IgD-negative memory B cell (primary cell): ENCODE data around the gene ACAP1. TPM values are rescaled to one million over a fixed set of nuclear protein-coding genes. Genes with fewer than 3 reads are reported as not detected.
A peak's percentile ranks its signal among the peaks of the same experiment; 100 is the strongest.
"Not testable (repeated sequence)": the region's sequence is repeated elsewhere in the genome, so short reads cannot be mapped to it uniquely, and the experiment has no call there.

ENCODE experiments used
- H3K27ac Mint-ChIP-seq, 3 donors: one replicate each; pipeline ENCODE4 v1.8.0; 2020 to 2022; ENCODE audit warnings: mild to moderate bottlenecking in 3 of 3, mixed read lengths in 3 of 3, moderate library complexity in 1 of 3
- H3K27me3 Mint-ChIP-seq: one replicate; pipeline ENCODE4 v1.8.0; 2021; ENCODE audit warnings: mixed read lengths
- H3K36me3 Mint-ChIP-seq: one replicate; pipeline ENCODE4 v1.8.0; 2020; ENCODE audit warnings: mild to moderate bottlenecking, mixed read lengths
- H3K4me1 Mint-ChIP-seq, 3 donors: one replicate each; pipeline ENCODE4 v1.8.0; 2020 to 2022; ENCODE audit warnings: mixed read lengths in 3 of 3, mild to moderate bottlenecking in 1 of 3
- H3K4me3 Mint-ChIP-seq, 4 donors: one replicate each; pipeline ENCODE4 v1.8.0; 2020 to 2022; ENCODE audit warnings: mild to moderate bottlenecking in 4 of 4, mixed read lengths in 4 of 4, moderate library complexity in 3 of 4
- H3K9me3 Mint-ChIP-seq, 3 donors: one replicate each; pipeline ENCODE4 v1.8.0; 2020 to 2021; ENCODE audit warnings: mixed read lengths in 3 of 3, mild to moderate bottlenecking in 1 of 3
- polyA plus RNA-seq: library from polyadenylated mRNA; unstranded; fragments of 300-500 nt; fragmentation: Illumina TruSeq; gene quantifications from one replicate; pipeline ENCODE4 v1.2.3, GENCODE V29; 2021

Gene ACAP1
- polyA plus RNA-seq, 1 donor from 2014 or later = 251 TPM

DNA sequence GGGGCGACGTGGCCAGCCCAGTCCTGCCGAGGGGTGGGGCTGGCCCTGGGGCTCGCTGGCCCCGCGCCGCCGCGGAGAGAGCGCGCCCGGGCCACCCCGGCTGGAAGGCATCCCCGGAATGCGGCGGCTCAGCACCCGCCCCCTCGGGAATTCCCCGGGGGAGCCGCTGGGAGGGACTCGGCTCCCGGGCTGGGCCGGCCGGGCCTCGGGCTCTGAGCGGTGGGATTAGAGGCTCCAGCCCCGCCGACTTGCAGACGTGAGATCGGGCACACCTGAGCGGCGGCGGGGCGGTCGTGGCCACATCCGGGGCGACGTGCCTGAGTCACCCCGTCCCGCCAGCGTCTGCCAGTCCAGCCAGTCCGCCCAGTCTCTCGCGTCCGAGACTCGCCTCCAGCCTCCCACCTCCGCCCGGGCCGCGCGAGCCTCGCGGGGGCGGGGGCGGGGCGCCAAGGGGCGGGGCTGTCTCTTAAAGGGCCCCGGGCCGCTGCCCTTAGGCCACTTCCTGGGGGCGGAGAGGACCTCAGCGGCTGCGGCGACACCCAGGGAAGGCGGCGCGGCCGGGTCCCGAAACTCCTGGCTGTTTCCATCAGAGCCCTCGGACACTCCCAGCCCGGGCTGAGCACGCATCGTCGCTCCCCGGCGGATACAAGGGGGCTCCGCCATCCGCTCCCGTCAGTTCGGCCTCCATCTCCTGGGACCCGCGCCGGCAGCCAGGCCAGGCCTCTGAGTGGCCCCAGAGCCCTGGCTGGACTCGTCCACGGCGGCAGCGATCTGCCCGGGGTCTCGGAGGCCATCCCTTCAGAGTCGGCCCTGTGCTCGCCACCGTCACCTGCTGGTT, 15.6 kb downstream of the ACAP1 start, which contains the start of gene KCTD11:
Gene KCTD11 (plus strand): TSS at position 498 of the 838 bp plus-strand sequence.
- H3K36me3 Mint-ChIP-seq = no peaks in the 10 kb centered on the region
- H3K4me3 Mint-ChIP-seq = peak within 1 kb of the TSS; percentile 87 to 96 (median 90)
- peak within 1 kb of the TSS; percentile 82 to 99 (median 97) for H3K27ac Mint-ChIP-seq
- no peaks in the 10 kb centered on the region for H3K9me3 Mint-ChIP-seq
- peaks cover 9 to 23% (median 21%) of the 10 kb centered on the region in 3 donors for H3K4me1 Mint-ChIP-seq
- no peaks in the 10 kb centered on the region for H3K27me3 Mint-ChIP-seq

DNA sequence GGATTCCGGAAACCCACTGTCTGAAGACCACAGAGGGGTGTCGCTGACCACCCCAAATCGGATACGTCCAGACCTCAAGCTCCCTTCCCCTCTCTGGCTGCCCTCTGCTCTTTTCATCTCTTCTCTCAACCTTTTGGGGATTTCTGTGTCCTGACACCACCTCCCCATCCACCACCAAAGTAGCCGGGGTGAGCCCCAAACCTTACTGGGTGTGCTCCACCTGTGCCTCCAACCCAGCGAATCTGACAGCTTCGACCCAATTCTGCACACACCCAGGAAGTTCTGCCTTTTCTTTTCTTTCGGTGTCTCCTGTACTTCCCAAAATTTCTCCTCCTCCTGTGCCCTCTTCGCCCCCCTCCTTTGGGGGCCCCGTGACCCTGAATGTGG, 16.2 kb downstream of the ACAP1 start:
- Mint-ChIP-seq H3K4me3 (peak overlapping the region; percentile 87 to 96 (median 90)), H3K27me3 (no peaks in the 10 kb centered on the region), H3K4me1 (peaks cover 9 to 23% (median 21%) of the 10 kb centered on the region in 3 donors)

DNA sequence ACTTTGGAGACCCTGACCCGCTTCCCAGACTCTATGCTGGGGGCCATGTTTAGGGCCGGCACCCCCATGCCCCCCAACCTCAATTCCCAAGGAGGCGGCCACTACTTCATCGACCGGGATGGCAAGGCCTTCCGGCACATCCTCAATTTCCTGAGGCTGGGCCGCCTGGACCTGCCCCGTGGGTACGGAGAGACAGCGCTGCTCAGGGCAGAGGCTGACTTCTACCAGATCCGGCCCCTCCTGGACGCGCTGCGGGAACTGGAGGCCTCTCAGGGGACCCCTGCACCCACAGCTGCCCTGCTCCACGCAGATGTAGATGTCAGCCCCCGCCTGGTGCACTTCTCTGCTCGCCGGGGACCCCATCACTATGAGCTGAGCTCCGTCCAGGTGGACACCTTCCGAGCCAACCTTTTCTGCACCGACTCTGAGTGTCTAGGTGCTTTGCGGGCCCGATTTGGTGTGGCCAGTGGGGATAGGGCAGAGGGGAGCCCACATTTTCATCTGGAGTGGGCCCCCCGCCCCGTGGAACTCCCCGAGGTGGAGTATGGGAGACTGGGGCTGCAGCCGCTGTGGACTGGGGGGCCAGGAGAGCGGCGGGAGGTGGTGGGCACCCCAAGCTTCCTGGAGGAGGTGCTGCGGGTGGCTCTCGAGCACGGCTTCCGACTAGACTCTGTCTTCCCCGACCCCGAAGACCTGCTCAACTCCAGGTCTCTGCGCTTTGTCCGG, 16.7 kb downstream of the ACAP1 start:
- Mint-ChIP-seq H3K27me3 (no peaks in the 10 kb centered on the region), H3K36me3 (no peaks in the 10 kb centered on the region), H3K27ac (peak overlapping the region; percentile 82 to 97 (median 85)), H3K4me3 (peak overlapping the region; percentile 87 to 96 (median 90)), H3K4me1 (peaks cover 9 to 23% (median 21%) of the 10 kb centered on the region in 3 donors), H3K9me3 (no peaks in the 10 kb centered on the region)

More for the DNA sequence above, 16.2 kb downstream of the ACAP1 start:
- peak overlapping the region; percentile 82 to 97 (median 85) for H3K27ac Mint-ChIP-seq
- no peaks in the 10 kb centered on the region for H3K9me3 Mint-ChIP-seq
- no peaks in the 10 kb centered on the region for H3K36me3 Mint-ChIP-seq

DNA sequence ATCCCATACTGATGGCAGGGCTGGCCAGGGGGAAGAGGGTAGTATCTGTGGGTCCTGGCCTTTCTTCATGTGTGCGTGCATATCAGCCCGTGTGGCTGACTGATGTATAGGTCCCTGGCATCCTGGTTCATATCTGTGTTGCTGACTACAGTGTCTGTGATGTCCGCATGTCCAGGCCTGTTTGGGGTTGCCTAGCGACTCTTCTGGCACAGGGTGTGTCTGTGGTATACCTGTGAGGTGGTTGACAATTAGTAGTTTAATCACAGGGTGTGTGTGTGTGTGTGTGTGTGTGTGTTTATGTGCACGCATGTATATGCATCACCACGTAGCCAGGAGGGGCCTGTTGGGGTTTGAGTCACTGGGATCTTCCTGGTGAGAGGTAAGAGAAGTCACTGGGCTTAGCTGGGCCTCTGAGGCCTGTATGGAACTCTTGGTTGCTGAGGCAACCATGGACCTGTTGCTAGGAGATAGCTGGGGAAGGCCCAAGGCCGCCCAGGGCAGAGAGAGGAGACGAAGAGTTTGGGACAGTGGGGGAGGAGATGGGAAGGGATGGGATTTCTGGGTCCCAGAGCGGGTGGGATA, 18.0 kb downstream of the ACAP1 start:
- H3K4me1 Mint-ChIP-seq = peaks cover 9 to 23% (median 21%) of the 10 kb centered on the region in 3 donors
- peak overlapping the region in 1 of 3 donors; percentile 73 for H3K27ac Mint-ChIP-seq
- peak overlapping the region in 2 of 4 donors; percentile 12 to 65 for H3K4me3 Mint-ChIP-seq
- H3K9me3 Mint-ChIP-seq = no peaks in the 10 kb centered on the region
- H3K27me3 Mint-ChIP-seq = no peaks in the 10 kb centered on the region
- H3K36me3 Mint-ChIP-seq = no peaks in the 10 kb centered on the region

DNA sequence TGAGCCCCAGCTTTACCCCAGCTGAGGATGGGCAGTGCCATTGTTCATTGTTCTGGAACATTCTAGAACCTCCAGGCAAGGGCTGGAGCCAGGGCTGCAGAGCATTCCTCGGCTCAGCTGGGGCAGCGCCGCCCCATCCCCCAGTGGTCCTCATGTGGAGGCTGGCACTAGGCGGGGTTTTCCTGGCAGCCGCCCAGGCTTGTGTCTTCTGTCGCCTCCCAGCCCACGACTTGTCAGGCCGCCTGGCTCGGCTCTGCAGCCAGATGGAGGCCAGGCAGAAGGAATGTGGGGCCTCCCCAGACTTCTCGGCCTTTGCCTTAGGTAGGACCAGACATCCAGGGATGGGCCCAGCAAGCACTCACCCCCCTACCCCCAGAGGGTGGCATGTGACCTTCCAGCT, 18.7 kb downstream of the ACAP1 start, which contains the start of gene TMEM95:
Gene TMEM95 (plus strand): TSS at position 104 of the 400 bp plus-strand sequence. CDS start 49 bp downstream, at position 153.
- H3K4me1 Mint-ChIP-seq = peaks cover 5 to 19% (median 16%) of the 10 kb centered on the region in 3 donors

DNA sequence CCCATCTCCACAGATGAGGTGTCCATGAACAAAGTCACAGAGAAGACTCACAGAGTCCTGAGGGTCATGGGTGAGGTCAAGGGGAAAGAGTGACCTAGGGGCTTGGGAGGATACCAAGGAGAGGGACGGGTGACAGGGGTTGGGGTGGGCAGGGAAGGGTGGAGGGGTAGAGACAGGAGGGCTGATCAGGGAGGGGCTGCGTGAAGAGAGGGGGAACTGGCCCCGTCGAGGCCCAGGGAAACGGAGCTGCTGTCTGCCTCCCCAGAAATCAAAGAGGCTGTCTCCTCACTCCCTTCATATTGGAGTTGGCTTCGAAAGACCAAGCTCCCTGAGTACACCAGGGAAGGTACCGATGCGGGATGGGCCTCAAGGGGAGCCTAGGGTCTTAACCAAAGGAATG, 19.2 kb downstream of the ACAP1 start:
- H3K4me1 Mint-ChIP-seq = peaks cover 0 to 16% (median 16%) of the 10 kb centered on the region in 3 donors
- no peaks in the 10 kb centered on the region for H3K27me3 Mint-ChIP-seq
- H3K36me3 Mint-ChIP-seq = no peaks in the 10 kb centered on the region
- H3K4me3 Mint-ChIP-seq = peak overlapping the region in 2 of 4 donors; percentile 8 to 40
- no peaks in the 10 kb centered on the region for H3K9me3 Mint-ChIP-seq
- no peak overlapping the region for H3K27ac Mint-ChIP-seq

More for the DNA sequence above, 18.7 kb downstream of the ACAP1 start, which contains the start of gene TMEM95:
- Mint-ChIP-seq H3K9me3 (no peaks in the 10 kb centered on the region), H3K4me3 (peak within 1 kb of the TSS in 3 of 4 donors; percentile 12 to 88 (median 38)), H3K27ac (peak within 1 kb of the TSS in 1 of 3 donors; percentile 85), H3K27me3 (no peaks in the 10 kb centered on the region), H3K36me3 (no peaks in the 10 kb centered on the region)

DNA sequence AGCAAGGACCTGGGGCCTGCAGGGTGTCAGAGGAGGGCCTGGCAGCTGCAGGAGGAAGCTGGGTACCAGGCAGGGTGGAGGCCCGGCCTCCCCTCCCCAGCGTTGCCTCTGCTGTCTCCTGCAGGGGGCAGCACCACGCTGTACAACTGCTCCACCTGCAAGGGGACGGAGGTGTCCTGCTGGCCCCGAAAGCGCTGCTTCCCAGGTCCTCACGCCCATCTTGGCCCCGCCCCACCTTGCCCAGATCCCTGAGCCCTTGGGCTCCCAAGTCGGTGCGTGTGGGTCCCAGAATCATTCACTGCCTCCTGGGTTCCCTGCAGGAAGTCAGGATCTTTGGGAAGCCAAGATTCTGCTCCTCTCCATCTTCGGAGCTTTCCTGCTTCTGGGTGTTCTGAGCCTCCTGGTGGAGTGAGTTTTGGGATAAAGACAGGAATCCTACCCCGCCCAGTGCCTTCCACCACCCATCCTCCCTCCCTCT, 19.8 kb downstream of the ACAP1 start:
- Mint-ChIP-seq H3K4me3 (peak overlapping the region in 2 of 4 donors; percentile 38 to 40), H3K27ac (no peak overlapping the region), H3K4me1 (peaks cover 0 to 16% (median 16%) of the 10 kb centered on the region in 3 donors)

DNA sequence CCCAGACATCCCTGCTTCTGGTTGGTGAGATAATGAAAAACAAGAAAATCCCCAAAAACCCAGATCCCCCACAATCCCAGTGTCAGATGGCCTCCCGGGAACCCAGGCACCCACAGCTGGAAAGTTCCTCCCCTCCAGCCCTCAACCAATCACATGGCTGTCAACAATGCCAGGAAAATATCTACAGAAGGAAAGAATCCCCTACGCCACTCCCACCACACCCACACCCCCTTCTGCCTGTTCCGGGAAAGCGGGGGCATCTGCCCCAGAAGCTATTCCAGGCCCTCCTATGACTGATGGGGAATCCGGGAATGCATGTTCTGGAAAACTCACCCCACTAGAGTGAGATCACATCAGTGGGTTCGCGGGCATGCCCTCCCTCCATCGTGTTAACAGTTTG, 20.4 kb downstream of the ACAP1 start:
- H3K27ac Mint-ChIP-seq = peak overlapping the region in 1 of 3 donors; percentile 48
- H3K36me3 Mint-ChIP-seq = no peaks in the 10 kb centered on the region
- no peaks in the 10 kb centered on the region for H3K9me3 Mint-ChIP-seq
- peaks cover 0 to 14% (median 13%) of the 10 kb centered on the region in 3 donors for H3K4me1 Mint-ChIP-seq
- H3K4me3 Mint-ChIP-seq = peak overlapping the region in 1 of 4 donors; percentile 26
- no peaks in the 10 kb centered on the region for H3K27me3 Mint-ChIP-seq

More for the DNA sequence above, 19.8 kb downstream of the ACAP1 start:
- no peaks in the 10 kb centered on the region for H3K36me3 Mint-ChIP-seq
- no peaks in the 10 kb centered on the region for H3K9me3 Mint-ChIP-seq
- no peaks in the 10 kb centered on the region for H3K27me3 Mint-ChIP-seq

DNA sequence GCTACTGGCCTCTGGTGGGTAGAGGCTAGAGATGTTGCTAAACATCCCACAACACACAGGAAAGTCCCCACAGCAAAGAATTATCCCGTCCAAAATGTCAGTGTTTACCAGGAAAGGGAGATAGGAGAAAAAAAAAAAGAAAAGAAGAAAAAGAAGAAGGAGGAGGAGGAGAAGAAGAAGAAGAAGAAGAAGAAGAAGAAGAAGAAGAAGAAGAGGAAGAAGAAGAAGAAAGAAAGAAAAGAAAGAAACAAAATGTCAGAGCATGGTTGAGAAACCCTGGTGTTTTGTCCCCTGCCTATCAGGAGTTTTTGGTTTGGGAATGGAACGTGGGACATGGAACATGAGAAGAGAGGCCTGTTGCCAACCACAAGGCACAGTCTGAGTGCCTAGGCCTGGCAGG, 21.1 kb downstream of the ACAP1 start:
- Mint-ChIP-seq H3K36me3 (no peaks in the 10 kb centered on the region), H3K9me3 (no peaks in the 10 kb centered on the region), H3K27ac (no peak overlapping the region)

DNA sequence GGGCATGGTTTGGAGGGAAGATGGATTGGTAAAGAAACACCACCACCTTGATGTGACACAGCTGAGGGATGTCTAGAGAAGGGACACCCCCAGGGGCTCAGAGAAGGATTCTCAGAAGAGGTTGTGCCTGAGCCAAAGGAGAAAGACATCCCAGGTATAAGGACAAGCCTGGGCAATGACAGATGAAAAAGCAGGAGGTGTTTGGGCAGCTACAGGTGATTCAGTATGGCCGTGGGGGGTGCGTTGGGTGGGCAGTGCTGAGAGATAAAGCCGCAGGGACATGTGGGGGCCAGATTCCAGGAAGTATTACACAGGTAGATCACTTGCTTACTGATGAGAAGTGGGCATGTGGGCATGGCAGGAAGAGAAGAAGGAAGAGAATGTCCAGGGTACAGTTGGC, 25.6 kb downstream of the ACAP1 start:
- H3K27ac Mint-ChIP-seq = no peak overlapping the region
- peaks cover 2% of the 10 kb centered on the region for H3K27me3 Mint-ChIP-seq
- no peaks in the 10 kb centered on the region for H3K4me1 Mint-ChIP-seq
- H3K4me3 Mint-ChIP-seq = no peak overlapping the region
- no peaks in the 10 kb centered on the region for H3K9me3 Mint-ChIP-seq
- no peaks in the 10 kb centered on the region for H3K36me3 Mint-ChIP-seq

More for the DNA sequence above, 21.1 kb downstream of the ACAP1 start:
- no peaks in the 10 kb centered on the region for H3K27me3 Mint-ChIP-seq
- H3K4me3 Mint-ChIP-seq = no peak overlapping the region
- peaks cover 0 to 13% (median 12%) of the 10 kb centered on the region in 3 donors for H3K4me1 Mint-ChIP-seq

DNA sequence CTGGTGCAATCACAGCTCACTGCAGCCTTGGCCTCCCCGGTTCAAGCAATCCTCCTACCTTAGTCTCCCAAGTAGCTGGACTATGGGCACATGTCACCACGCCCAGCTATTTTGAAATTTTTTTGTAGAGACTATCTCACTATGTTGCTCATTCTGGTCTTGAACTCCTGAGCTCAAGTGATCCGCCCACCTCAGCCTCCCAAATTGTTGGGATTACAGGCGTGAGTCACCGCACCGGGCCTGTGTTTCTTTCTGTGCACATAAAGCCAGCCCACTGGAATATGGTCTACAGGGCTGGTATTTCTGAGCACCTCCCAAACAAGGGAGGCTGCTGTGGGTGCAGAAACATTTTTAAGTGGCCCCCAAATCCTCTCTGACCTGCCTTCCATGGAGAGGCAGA, 27.0 kb downstream of the ACAP1 start:
- Mint-ChIP-seq H3K27ac (no peak overlapping the region), H3K36me3 (no peaks in the 10 kb centered on the region)

DNA sequence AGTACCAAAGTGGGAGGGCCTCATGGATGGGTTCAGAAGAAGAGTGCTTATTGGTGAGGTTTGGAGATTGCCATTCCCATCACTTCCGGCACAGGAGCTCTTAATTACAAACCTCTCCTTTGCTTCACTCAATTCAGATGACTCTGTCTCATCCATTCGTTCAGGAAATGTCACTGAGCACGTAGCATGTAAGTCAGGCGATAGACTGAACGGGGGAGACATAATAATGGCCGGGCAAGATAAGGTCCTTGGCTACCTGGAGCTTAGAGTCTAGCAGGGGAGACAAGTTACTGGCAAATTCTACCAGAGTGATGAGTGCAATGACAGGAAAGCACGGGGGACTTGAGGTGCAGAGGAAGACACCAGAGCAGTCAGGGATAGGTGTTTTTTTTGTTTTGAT, 29.6 kb downstream of the ACAP1 start:
- H3K4me3 Mint-ChIP-seq, H3K4me1 Mint-ChIP-seq, H3K27ac Mint-ChIP-seq: not testable (repeated sequence)

More for the DNA sequence above, 27.0 kb downstream of the ACAP1 start:
- H3K4me3 Mint-ChIP-seq = no peak overlapping the region
- peaks cover 0 to 1% (median 0%) of the 10 kb centered on the region in 3 donors for H3K4me1 Mint-ChIP-seq
- H3K27me3 Mint-ChIP-seq = peaks cover 2% of the 10 kb centered on the region
- H3K9me3 Mint-ChIP-seq = no peaks in the 10 kb centered on the region

DNA sequence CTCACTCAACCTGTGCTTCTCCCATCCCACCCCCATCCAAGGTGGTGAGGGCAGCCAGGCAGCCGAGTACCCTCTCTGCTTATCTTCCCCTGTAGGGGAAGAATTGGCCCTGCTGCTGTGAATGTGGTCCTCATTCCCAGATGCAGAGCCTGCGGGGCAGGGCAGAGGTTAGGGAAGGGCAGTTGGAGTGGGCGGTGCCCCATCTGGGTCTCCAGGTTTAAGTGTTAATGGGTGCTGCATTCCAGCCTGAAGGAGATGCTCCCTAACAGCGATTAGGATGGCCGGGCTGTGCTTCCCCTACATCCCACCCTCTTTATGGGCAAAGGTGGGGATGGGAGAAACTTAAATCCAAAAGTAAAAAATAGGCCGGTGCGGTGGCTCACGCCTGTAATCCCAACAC, 30.8 kb downstream of the ACAP1 start:
- H3K36me3 Mint-ChIP-seq = no peaks in the 10 kb centered on the region
- peaks cover 5% of the 10 kb centered on the region for H3K27me3 Mint-ChIP-seq
- no peak overlapping the region for H3K4me3 Mint-ChIP-seq
- no peak overlapping the region for H3K27ac Mint-ChIP-seq
- H3K4me1 Mint-ChIP-seq = peaks cover 0 to 1% (median 0%) of the 10 kb centered on the region in 3 donors
- H3K9me3 Mint-ChIP-seq = peaks cover 0 to 1% (median 0%) of the 10 kb centered on the region in 3 donors

More for the DNA sequence above, 29.6 kb downstream of the ACAP1 start:
- H3K9me3 Mint-ChIP-seq, H3K36me3 Mint-ChIP-seq, H3K27me3 Mint-ChIP-seq: not testable (repeated sequence)

DNA sequence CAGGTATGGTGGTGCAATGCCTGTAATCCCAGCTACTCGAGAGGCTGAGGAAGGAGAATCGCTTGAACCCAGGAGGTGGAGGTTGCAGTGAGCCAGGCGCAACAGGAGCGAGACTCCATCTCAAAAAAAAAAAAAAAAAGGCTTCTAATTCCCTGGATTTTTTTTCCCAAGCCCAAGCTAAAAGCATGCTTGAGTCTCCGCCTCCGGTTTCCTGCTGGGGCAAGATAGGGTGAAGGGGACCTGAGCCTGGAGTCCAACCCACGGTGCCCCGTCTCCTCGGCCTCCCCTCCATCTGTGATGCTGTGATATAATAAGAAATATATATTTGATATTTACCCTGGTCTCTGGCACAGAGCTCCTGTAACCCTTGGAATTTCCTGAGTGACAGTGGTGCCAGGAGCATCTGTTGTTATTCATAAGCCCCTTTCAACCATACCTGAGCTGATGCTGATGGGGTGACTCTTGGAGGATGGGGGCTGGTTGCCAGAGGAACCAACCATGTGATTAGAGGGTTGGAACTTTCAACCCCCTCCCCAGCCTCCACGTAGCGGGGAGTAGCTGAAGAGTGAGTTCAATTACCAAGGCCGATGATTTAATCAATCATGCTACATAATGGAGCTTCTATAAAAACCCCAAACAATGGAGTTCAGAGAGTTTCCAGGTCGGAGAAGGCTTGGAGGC, 31.7 kb downstream of the ACAP1 start:
- H3K27me3 Mint-ChIP-seq = peaks cover 5% of the 10 kb centered on the region
- H3K4me1 Mint-ChIP-seq = peaks cover 0 to 1% (median 0%) of the 10 kb centered on the region in 3 donors
- H3K9me3 Mint-ChIP-seq = peaks cover 0 to 1% (median 0%) of the 10 kb centered on the region in 3 donors
- H3K36me3 Mint-ChIP-seq = no peaks in the 10 kb centered on the region
- no peak overlapping the region for H3K27ac Mint-ChIP-seq
- no peak overlapping the region for H3K4me3 Mint-ChIP-seq
